ENCODE measurements around the gene HINT2.

- TF ChIP-seq CTCF (IDR thresholded peaks at IDR 0.05) (no peak), EZH2 (IDR thresholded peaks at IDR 0.05; ENCODE audit: borderline replicate concordance, insufficient read depth, low read depth, low read length, poor library complexity, severe bottlenecking) (no peak)
Measured at GRCh38 chr9:35842020-35842745, 27.3 kb upstream of the HINT2 start.

All from B cell (primary cell).